ENCODE measurements around the gene HHIPL1.

GRCh38 chr14:99686557-99687283 is 41.8 kb downstream of the HHIPL1 start:
- no peak for TF ChIP-seq EZH2 (IDR thresholded peaks at IDR 0.05; ENCODE audit: borderline replicate concordance)
- TF ChIP-seq CTCF (IDR thresholded peaks at IDR 0.05; ENCODE audit: poor library complexity), result no peak
- TF ChIP-seq EZH2phosphoT487 (IDR thresholded peaks at IDR 0.05; ENCODE audit: low read depth, severe bottlenecking, unreplicated experiment), result no peak
